ENCODE data around the gene MARCHF6. TPM values are rescaled to one million over a fixed set of nuclear protein-coding genes. Genes with fewer than 3 reads are reported as not detected.

The MARCHF6 gene
- total and polyA plus RNA-seq, 9 of the 15 experiments (the other 6 are each of a cell fraction or from before 2014, with no cell fraction given) = 74.1 to 456 (median 116) TPM

GRCh38 chr5:10367579-10367978 lies 14.1 kb downstream of the MARCHF6 start (continued):
- TF ChIP-seq, protein P1, sequence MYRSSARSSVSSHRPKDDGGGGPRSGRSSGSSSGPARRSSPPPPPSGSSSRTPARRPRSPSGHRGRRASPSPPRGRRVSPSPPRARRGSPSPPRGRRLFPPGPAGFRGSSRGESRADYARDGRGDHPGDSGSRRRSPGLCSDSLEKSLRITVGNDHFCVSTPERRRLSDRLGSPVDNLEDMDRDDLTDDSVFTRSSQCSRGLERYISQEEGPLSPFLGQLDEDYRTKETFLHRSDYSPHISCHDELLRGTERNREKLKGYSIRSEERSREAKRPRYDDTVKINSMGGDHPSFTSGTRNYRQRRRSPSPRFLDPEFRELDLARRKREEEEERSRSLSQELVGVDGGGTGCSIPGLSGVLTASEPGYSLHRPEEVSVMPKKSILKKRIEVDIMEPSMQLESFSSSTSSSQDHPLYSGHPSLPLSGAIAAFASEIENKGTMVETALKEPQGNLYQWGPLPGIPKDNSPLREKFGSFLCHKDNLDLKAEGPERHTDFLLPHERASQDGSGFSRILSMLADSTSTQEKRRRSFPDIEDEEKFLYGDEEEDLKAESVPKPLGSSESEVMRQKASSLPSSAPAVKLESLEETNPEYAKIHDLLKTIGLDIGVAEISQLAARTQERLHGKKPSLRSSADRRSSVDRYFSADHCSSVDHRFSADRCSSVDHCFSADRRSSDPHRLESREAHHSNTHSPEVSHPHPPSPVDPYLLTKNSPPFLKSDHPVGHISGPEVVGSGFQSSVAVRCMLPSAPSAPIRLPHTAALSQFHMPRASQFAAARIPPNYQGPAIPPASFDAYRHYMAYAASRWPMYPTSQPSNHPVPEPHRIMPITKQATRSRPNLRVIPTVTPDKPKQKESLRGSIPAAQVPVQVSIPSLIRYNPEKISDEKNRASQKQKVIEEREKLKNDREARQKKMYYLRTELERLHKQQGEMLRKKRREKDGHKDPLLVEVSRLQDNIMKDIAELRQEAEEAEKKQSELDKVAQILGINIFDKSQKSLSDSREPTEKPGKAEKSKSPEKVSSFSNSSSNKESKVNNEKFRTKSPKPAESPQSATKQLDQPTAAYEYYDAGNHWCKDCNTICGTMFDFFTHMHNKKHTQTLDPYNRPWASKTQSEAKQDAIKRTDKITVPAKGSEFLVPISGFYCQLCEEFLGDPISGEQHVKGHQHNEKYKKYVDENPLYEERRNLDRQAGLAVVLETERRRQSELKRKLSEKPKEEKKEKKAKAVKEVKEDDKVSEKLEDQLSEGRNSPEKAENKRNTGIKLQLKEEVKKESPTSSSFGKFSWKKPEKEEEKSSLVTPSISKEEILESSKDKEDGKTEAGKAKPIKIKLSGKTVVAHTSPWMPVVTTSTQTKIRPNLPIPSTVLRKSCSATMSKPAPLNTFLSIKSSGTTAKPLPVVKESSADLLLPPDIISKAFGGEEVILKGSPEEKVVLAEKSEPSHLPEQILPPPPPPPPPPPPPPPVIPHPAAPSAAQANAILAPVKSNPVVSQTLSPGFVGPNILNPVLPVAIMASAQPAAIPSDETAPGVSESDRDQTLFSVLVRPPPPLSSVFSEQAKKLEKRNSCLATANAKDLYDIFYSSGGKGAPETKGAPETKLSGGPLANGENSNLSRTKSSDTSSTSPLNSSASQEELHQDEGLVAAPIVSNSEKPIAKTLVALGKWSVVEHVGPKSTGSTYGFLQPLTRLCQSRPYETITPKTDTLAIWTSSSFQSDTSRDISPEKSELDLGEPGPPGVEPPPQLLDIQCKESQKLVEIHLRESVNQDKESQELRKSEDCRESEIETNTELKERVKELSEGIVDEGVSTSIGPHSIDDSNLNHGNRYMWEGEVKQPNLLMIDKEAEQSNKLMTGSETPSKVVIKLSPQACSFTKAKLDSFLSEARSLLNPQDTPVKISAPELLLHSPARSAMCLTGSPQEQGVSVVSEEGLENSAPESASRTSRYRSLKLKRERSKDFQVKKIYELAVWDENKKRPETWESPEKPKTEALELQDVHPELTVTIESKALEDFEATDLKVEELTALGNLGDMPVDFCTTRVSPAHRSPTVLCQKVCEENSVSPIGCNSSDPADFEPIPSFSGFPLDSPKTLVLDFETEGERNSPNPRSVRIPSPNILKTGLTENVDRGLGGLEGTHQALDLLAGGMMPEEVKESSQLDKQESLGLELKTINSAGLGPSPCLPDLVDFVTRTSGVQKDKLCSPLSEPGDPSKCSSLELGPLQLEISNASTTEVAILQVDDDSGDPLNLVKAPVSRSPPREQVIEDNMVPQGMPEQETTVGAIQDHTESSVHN (IDR thresholded peaks at IDR 0.05; ENCODE audit: borderline replicate concordance in 1 of 2, low read depth in 1 of 2) = no peak
- no peak for TF ChIP-seq CHD4 (IDR thresholded peaks at IDR 0.05; ENCODE audit: insufficient read depth, insufficient replicate concordance, low read depth, low read length, poor library complexity, severe bottlenecking)
